EH (cell line): ENCODE data around the gene PRR22.
"Not testable (repeated sequence)": the region's sequence is repeated elsewhere in the genome, so short reads cannot be mapped to it uniquely, and the experiment has no call there.

Experiments
- DNase-seq: peaks from one replicate; pipeline ENCODE4 v3.0.0-alpha.2; 2015; ENCODE audit warnings: low read depth

PRR22 gene

GRCh38 chr19:5751709-5752108 is 32.8 kb downstream of the PRR22 start:
- DNase-seq = no peak

- DNase-seq = no peak
These were observed 35.0 kb downstream of the PRR22 start for GRCh38 chr19:5749505-5749904.

GRCh38 chr19:5748920-5749319 is 35.6 kb downstream of the PRR22 start:
- not testable (repeated sequence) for DNase-seq

DNA sequence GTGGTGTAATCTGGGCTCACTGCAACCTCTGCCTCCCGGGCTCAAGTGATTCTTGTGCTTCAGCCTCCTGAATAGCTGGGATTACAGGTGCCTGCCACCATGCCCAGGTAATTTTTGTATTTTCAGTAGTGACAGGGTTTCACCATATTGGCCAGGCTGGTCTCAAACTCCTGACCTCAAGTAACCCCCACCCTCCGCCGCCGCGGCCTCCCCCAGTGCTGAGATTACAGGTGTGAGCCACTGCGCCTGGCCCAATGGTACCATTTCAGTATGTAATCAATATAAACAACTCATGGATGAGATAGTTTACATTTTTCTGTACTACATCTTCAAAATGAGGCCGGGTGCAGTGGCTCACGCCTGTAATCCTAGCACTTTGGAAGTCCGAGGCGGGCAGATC is 39.5 kb downstream of the PRR22 start:
- DNase-seq = not testable (repeated sequence)

DNA sequence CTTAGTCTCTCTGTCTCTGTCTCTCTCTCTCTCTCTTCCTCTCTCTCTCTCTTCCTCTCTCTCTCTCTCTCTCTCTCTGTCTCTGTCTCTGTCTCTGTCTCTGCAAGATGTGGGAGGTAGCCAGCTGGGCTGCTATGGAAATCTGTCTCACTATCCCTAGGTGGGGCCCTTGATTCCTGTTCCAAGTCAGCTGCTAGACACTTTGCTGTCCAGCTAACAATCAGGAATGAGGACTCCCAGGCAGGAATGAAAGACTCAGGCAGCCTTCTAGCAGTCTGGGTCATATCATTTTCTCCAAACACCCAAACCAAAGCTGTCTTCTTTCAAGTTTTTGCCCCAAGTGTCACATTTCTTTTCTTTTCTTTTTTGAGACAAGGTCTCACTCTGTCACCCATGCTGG is 40.9 kb downstream of the PRR22 start:
- DNase-seq = peak; percentile 3

DNA sequence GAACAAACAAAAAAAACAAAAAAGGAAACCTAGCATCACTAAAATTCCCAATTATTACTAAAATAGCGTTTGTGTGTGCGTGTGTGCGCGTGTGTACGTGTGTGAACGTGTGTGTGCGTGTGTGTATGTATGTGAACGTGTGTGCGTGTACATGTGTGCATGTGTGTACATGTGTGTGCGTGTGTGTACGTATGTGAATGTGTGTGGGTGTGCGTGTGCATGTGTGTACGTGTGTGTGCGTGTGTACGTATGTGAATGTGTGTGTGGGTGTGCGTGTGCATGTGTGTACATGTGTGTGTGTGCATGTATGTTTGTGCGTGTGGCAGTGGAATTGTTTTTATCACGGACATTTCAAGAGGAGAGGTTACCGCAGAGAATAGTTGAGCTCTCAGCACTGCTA is 42.5 kb downstream of the PRR22 start:
- no peak for DNase-seq

- DNase-seq = peak; percentile 18
These were observed 46.1 kb downstream of the PRR22 start for GRCh38 chr19:5738423-5738822.

- not testable (repeated sequence) for DNase-seq
These were observed 51.4 kb downstream of the PRR22 start for GRCh38 chr19:5733172-5733571.
